K562 (cell line): ENCODE data around the gene ELK1. TPM values are rescaled to one million over a fixed set of nuclear protein-coding genes. Genes with fewer than 3 reads are reported as not detected.

Source experiments
- FOXA3 ChIP-seq, 2 experiments: fragments of 450-650 bp in 1 of 2; sonication (generic) in 1 of 2; formaldehyde crosslinking; IDR thresholded peaks in 1 of 2; conservative IDR thresholded peaks in 1 of 2; 2 replicates each; pipeline versions ENCODE4 v1.4.0 to v1.8.0; 2020 to 2022; ENCODE audit warnings: mild to moderate bottlenecking in 2 of 2, missing genetic modification reagents in 1 of 2
- FUS ChIP-seq: fragments of 200-400 bp; formaldehyde crosslinking; optimal IDR thresholded peaks from 2 replicates; pipeline ENCODE3; 2017; ENCODE audit warnings: low read depth, low read length
- GABPB1 ChIP-seq: sonication (generic); formaldehyde crosslinking; IDR thresholded peaks from 2 replicates; pipeline ENCODE4 v1.8.0; 2022; ENCODE audit warnings: mild to moderate bottlenecking, missing genetic modification reagents
- MCM7 ChIP-seq, 2 experiments: fragments of 450-650 bp; IDR thresholded peaks; 2 replicates each; pipeline ENCODE4 v1.6.1; 2016 to 2018
- NCOA1 ChIP-seq: fragments of 450-650 bp; IDR thresholded peaks from 2 replicates; pipeline ENCODE4 v1.6.1; 2016; ENCODE audit warnings: low read depth
- POU5F1 ChIP-seq: fragments of 150-350 bp; IDR thresholded peaks from 2 replicates; pipeline ENCODE4 v1.6.1; 2014; ENCODE audit warnings: borderline replicate concordance, low read length, low read depth, mild to moderate bottlenecking; ENCODE audit not compliant: partially characterized antibody
- SAP30 ChIP-seq: fragments of 200-600 bp; sonication (generic); IDR thresholded peaks from 2 replicates; pipeline ENCODE4 v1.6.1; 2012; ENCODE audit warnings: borderline replicate concordance, low read depth, mild to moderate bottlenecking, moderate library complexity, low read length, control low read depth, inconsistent platforms; ENCODE audit not compliant: insufficient read depth, poor library complexity, severe bottlenecking
- TCF7 ChIP-seq: sonication (generic); IDR thresholded peaks from 2 replicates; pipeline ENCODE4 v1.6.1; 2016; ENCODE audit warnings: antibody characterized with exemption, borderline replicate concordance
- ZBTB40 ChIP-seq, 2 experiments: fragments of 450-650 bp in 1 of 2; sonication (generic) in 1 of 2; formaldehyde crosslinking in 1 of 2; IDR thresholded peaks; 2 replicates each; pipeline versions ENCODE4 v1.7.1 to v1.9.0; 2016 to 2022; ENCODE audit warnings: inconsistent platforms in 1 of 2, mild to moderate bottlenecking in 1 of 2, missing genetic modification reagents in 1 of 2
- ZKSCAN8 ChIP-seq: fragments of 200-800 bp; sonication (Bioruptor generic); IDR thresholded peaks from 2 replicates; pipeline ENCODE4 v1.6.1; 2016; ENCODE audit warnings: missing genetic modification characterization, missing compliant biosample characterization
- polyA plus RNA-seq, 8 experiments: library from polyadenylated mRNA; depleted of rRNA in 4 of 8; stranded (reverse) in 5 of 8; unstranded in 3 of 8; fragments of >200 nt; fragmentation: Nextera tagmentation in 2 of 8; fragmentation: Illumina TruSeq in 1 of 8; extraction: Ambion mirVana in 2 of 8; extraction: Trizol in 1 of 8; gene quantifications; 2 replicates each; pipeline versions ENCODE4 v1.2.1 to v1.2.3, GENCODE V29; 2011 to 2014; ENCODE audit warnings: inconsistent platforms in 1 of 8, missing spikeins in 1 of 8
- total RNA-seq, 7 experiments: library from RNA; depleted of rRNA in 6 of 7; stranded (reverse); fragments of >200 nt in 6 of 7; fragmentation: Illumina TruSeq in 2 of 7; extraction: Trizol in 2 of 7; gene quantifications; 2 replicates each; pipeline versions ENCODE4 v1.2.1 to v1.2.3, GENCODE V29; 2011 to 2021; ENCODE audit warnings: low replicate concordance in 1 of 7
- TF ChIP-seq, protein P1 (sequence below): fragments of 250-450 bp; sonication (Bioruptor Pico); IDR thresholded peaks from 2 replicates; pipeline ENCODE4 v1.4.0; 2020; ENCODE audit warnings: mild to moderate bottlenecking, moderate library complexity
- TF ChIP-seq, protein P2 (sequence below): fragments of 250-450 bp; sonication (Bioruptor Pico); IDR thresholded peaks from 2 replicates; pipeline ENCODE4 v1.9.0; 2021; ENCODE audit warnings: mild to moderate bottlenecking
- TF ChIP-seq, protein P3 (sequence below): sonication (generic); formaldehyde crosslinking; IDR thresholded peaks from 2 replicates; pipeline ENCODE4 v1.8.0; 2022; ENCODE audit warnings: mild to moderate bottlenecking, missing genetic modification reagents

ELK1 gene
- total and polyA plus RNA-seq, 9 of the 15 experiments (the other 6 are each of a cell fraction or from before 2014, with no cell fraction given): 4.4 to 74.9 (median 26.5) TPM

GRCh38 chrX:47619486-47620302 is 30.7 kb downstream of the ELK1 start, which contains the start of gene SYN1 (continued):
- TF ChIP-seq ZBTB40 (IDR thresholded peaks at IDR 0.05) (peak; percentile 46), ZBTB40 (CRISPR knock-in tag; IDR thresholded peaks at IDR 0.05) (no peak), MCM7 (IDR thresholded peaks at IDR 0.05) (no peak), FUS (peak; percentile 44), NCOA1 (0 out of 2 replicates have a peak, but pooled peaks have one; percentile 21), GABPB1 (CRISPR knock-in tag) (peak; percentile 81), FOXA3 (CRISPR knock-in tag; conservative IDR thresholded peaks at IDR 0.05 in 1 of 2, IDR thresholded peaks at IDR 0.05 in 1 of 2) (peak in 1 of 2 experiments; percentile 49; a peak in 1 of 4 replicates), POU5F1 (no peak), SAP30 (no peak), TCF7 (0 out of 2 replicates have a peak, but pooled peaks have one; percentile 13), ZKSCAN8 (CRISPR knock-in tag) (peak; percentile 72; the same call in 1 of the 2 replicates)
- TF ChIP-seq, protein P1, sequence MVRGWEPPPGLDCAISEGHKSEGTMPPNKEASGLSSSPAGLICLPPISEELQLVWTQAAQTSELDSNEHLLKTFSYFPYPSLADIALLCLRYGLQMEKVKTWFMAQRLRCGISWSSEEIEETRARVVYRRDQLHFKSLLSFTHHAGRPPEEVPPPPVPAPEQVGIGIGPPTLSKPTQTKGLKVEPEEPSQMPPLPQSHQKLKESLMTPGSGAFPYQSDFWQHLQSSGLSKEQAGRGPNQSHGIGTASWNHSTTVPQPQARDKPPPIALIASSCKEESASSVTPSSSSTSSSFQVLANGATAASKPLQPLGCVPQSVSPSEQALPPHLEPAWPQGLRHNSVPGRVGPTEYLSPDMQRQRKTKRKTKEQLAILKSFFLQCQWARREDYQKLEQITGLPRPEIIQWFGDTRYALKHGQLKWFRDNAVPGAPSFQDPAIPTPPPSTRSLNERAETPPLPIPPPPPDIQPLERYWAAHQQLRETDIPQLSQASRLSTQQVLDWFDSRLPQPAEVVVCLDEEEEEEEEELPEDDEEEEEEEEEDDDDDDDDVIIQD: no peak
- TF ChIP-seq, protein P2, sequence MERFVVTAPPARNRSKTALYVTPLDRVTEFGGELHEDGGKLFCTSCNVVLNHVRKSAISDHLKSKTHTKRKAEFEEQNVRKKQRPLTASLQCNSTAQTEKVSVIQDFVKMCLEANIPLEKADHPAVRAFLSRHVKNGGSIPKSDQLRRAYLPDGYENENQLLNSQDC (CRISPR knock-in tag): no peak
- TF ChIP-seq, protein P3, sequence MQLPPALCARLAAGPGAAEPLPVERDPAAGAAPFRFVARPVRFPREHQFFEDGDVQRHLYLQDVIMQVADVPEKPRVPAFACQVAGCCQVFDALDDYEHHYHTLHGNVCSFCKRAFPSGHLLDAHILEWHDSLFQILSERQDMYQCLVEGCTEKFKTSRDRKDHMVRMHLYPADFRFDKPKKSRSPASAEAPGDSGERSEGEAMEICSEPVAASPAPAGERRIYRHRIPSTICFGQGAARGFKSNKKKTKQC: peak; percentile 97
